GM15510 (cell line): ENCODE data around the gene LRRC46.

Experiments
- POLR2A ChIP-seq: IDR thresholded peaks from 3 replicates; pipeline ENCODE4 v1.6.1; 2011; ENCODE audit warnings: borderline replicate concordance; ENCODE audit not compliant: insufficient read length; ENCODE audit errors: extremely low read depth

Gene LRRC46

DNA sequence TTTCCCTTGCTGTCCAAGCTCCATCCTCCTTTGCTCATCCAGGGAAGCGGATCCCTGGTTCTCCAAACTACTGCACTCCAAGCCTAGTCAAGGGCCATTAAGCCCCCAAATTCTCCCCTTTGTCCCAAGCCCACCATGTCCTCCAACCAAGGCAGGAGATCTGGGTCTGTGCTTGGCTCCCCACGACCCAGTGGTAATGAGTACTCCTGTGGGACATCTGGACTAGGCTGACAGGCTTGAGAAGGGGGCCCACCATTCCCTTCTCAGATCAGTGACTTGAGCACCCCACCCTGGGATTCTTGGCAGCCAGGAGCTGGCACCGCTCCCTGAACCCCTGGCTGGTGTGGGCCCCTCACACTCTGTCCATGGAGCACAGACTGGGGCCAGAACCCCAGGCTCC, 27.0 kb upstream of the LRRC46 start:
- TF ChIP-seq POLR2A: no peak

DNA sequence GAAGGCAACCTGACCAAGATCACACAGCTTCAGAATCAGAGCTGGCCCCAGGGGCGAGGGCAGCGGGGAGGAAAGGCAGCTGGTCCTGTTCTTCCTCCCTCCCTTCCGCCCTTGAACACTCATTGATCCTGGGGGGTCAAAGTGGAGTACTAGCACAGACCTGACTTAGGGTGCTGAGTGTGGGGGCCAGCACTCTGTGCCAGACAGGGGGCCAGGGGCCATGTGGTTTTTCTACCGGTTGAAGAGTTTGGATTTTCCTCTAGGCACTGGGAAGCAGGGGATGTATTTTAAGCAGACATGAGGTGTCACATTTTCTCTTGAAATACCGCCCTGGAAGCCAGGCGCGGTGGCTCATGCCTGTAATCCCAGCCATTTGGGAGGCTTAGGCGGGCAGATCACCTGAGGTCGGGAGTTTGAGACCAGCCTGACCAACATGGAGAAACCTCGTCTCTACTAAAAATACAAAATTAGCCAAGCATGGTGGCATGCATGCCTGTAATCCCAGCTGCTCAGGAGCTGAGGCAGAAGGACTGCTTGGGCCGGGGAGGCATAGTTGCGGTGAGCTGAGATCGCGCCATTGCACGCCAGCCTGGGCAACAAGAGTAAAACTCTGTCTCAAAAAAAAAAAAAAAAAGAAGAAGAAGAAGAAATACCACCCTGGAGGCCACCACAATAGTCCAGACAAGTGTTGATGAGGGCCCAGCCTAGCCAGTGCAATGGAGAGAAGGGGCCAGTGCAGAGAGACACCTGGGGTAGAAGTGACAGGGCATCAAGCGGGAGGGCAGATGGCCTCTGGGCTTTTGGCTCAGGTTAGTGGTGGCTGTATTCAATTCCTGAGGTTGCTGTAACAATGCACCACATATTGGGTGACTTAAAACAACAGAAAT, 25.2 kb upstream of the LRRC46 start:
- no peak for TF ChIP-seq POLR2A

DNA sequence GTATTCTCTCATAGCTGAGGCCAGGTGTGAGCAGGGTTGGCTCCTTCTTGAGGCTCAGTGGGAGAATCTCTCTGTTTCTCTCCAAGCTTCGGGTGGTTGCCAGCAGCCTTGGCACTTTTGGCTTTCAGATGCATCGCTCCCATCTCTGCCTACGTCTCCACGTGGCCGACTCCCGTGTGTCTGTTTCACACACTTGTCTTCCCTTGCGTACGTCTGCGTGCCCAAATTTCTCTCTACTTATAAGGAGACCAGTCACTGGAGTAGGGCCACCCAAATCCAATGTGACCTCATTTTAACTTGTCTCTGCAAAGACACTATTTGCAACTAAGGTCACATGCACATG, 24.6 kb upstream of the LRRC46 start:
- no peak for TF ChIP-seq POLR2A

DNA sequence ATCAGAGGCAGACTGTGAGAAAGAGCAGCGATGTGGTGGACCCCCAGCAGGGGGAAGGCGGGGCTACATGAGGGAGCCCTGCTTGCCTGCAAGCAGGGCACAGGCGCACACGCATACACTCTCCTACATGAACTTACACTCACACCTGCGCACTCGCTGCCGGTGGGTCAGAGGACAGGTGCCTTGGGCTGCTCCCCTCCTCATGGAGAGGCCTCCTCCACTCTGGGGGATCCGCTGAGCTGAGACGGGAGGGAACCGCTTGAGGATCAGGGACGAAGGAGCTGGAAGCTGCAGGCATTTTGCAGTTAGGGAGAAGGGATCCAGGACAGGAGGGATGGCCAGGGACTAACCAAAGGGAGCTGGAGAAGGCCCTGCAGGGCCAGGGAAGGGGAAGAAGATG, 24.0 kb upstream of the LRRC46 start:
- no peak for TF ChIP-seq POLR2A

DNA sequence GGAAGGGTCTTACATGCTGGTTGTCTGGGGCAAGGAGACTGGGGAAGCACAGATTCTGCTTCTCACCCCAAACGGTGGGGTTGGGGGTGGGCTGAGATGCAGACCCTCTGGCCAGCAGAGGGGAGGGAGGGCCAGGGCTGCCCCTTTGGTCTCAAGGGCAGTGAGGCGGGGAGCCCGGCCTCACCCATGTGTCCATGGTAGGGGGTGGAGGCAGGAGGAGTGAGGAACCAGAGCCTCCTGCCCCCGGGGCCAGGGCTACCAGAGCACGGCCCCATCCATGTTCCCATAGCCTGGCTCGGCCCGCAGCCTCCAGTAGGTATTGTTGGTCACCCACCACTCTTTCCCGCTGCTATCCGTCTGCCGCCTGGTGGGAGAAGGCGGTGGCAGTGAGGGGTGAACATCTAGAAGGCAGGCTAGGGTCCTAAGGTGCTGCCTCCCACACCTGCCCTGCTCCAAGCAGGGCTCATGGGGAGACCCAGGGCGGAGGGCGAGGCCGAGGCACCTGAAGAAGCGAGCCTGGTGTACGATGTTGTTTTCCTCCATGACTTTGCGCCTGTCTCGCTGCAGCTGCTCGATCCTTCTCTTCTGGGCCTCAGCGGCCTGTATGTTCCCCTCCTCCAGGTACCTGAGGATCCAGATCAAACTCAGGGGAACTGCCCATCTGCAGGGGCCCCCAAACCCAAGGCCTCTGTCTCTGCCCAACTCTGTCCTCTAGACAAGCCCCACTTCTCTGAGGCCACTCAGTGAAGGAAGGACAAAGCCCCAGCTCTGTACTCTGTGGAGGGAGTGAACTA, 23.2 kb upstream of the LRRC46 start:
- no peak for TF ChIP-seq POLR2A

DNA sequence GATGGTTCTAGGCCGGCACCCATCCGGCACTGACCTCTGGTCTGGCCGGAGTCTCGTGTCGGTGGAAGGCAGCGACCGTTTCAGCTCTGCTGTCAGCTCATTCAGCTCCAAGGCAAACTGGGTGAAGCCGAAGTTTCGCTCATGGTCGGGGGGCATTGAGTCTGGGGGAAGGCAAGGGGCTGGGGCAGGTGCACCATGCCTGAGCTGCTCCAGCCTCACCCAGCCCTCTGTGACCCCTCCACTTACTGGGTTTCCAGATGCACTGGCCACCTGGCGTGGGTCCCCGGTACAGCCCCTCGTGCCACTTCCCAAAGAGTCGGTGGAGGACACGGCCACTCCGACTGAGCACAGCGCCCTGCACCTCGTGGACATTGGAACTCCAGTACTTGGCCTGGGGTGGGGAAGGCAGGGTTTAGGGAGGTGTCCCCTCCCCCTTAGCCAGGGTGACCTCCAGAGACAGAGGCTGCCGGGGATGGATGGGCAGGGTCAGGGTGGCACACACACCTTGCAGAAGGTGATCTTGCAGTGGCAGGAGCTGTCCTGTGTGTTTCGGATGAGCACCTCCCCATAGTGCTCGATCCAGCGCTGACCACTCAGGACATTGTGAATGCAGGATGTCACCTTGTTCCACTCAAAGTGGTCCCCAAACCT, 22.5 kb upstream of the LRRC46 start:
- no peak for TF ChIP-seq POLR2A

DNA sequence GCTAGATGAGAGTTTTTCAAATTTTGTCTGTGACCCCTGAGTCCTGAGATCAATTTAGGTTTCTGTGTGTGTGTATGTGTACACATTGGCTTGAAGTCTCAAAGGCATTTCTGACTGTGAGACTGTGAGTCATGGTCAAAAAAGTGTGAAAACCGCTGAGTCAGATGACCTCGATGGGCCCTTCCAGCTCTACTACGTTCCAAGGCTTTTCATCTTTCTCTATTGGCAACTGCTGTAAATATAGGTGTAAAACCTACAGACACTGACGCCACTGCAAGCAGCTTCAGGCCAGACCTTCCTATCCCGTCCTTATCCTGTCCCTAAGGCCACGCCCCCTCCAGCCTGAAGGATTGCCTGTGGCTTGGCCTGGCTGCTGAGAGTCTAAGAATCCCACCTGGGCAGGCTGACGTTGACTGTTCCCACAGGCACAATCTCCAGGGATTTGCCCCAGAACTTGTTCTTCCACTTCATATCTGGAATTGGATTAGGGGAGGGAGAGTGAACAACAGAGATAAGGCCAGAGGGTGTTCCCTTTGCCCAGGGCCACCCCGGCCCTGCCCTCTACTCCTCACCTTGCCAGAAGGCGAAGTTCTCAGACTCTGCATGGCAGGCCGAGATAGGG, 21.2 kb upstream of the LRRC46 start:
- no peak for TF ChIP-seq POLR2A

DNA sequence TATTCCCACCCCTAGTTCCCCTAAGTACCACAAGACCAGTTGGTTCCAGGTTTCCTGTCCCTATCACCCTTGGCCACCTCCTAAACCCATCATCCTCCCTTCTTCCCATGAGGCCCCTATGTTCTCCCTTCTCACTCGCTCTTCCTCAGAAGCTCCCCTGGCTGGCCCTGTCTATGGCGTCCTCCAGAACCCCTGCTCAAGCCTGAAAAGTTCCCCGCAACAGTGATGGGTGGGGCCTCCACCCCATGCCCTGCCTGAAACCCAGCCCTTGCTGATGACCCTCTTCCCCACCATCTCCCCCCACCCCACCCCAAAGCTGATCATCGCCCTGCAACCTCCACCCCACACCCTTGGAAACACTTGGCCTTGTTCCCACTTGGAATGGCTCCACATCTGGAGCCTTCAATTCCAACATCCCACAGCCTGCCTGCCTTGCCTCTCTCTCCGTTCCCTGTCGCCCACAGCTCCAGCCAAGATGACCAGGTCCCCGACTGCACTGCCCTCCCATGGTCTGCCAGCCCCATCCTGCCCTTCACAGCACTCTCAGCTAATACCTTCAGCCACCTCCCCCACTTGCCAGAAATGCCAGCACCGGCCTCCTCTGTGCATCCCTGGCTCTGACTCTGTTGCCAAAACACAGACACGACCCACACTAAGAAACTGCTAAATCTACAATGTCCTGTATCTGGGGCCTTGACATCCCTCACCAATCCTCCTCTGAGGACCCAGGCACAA, 20.4 kb upstream of the LRRC46 start:
- no peak for TF ChIP-seq POLR2A

DNA sequence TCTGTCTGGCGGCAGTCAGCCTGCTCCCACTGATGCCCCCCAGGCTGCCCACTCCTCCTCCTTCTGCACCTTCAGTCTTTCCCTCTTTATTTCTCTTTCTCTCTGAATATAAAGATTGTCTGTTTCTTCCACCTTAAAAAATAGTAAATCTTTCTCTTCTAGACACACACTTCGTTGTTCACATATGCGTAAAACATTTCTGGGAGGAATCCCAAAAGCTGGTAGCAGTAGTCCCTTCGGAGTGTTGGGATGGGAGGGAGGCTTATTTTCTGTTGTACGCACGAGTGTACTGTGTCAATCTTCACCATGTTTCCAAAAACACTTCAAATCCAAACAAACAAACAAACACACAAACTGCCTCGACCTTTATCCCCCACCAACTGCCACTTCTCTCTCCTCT, 19.8 kb upstream of the LRRC46 start:
- TF ChIP-seq POLR2A: no peak

DNA sequence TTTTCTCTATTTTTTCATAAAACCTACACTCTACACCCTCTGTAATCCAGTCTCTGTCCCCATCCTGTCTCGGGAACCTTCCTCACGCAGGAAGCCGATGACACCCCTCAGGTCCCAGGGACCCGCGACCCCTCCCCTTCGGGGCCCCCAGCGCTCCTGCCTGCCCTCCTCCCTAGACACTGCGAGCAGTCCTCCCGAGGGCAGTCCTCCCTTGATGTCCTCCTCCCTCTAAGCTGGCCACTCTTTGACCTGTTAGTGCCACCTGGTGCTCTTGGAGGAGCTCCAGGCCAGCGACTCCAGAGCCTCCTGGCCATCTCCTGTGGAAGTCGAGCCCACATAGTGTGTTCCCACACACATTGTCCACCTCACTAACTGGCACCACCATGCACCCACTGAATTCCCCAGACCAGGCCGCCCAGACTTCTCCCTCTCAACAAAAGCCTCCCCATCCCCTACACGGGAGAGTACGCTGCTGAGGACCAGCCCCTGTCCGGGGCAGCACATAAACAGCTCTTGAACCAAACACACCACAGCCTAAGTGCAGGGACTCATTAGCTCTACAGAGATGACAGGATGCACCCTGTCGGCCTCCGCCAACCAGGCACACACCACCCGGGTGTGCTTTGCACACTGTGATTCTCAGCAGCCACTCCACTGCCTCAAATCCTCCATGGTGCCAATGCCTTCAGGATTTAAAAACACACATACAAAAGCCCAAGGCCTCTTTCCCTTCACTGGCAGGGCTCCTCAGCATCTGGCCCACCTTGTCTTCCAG, 19.1 kb upstream of the LRRC46 start:
- no peak for TF ChIP-seq POLR2A

DNA sequence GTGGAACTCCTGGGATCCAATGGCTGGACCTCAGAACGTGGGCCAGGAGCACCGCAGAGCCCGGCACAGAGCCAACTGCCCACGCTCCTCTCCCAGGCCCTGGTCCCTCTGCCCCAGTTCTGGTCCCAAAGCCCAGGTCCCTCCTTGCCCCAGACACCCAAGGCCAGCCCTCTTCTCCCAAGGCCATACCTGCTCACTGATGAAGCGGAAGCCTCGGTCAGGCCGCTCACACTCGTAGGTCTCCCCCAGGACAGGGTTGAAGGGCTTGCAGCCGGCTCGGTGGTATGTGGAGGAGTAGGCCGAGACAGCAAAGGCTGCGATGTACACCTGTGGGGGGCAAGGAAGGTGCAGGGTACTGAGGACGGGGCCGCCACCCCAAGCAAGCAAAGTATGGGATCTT, 18.4 kb upstream of the LRRC46 start:
- no peak for TF ChIP-seq POLR2A

DNA sequence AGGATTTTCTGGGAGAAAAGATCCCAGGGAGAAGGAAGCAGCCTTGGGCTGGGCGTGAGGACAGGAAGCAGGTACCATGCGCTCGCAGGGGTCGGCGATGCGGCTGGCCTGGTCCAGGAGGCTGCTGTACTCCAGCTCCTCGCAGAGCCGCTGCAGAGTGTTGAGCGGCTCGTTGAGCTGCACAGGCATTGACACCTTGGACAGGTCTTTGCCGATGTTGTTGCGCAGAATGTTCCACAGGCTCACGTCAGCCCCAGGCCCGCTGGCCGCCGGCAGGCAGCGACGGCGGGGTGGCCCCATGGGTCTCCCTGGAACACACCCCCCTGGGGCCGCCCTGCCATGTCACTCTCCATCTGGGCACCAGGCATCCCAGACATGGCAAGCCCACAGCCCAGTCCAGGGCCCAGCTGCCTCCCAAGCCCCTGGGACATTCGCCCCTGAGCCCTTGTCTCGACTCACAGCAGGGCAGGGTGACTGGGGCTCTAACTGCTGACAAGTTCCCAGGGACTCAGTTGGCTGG, 17.9 kb upstream of the LRRC46 start:
- TF ChIP-seq POLR2A: no peak
